ENCODE results near the gene AGPAT3. TPM values are rescaled to one million over a fixed set of nuclear protein-coding genes. Genes with fewer than 3 reads are reported as not detected.
A peak's percentile ranks its signal among the peaks of the same experiment; 100 is the strongest.

Gene AGPAT3
- total RNA-seq, 1 donor from 2014 or later: 43.3 TPM

DNA sequence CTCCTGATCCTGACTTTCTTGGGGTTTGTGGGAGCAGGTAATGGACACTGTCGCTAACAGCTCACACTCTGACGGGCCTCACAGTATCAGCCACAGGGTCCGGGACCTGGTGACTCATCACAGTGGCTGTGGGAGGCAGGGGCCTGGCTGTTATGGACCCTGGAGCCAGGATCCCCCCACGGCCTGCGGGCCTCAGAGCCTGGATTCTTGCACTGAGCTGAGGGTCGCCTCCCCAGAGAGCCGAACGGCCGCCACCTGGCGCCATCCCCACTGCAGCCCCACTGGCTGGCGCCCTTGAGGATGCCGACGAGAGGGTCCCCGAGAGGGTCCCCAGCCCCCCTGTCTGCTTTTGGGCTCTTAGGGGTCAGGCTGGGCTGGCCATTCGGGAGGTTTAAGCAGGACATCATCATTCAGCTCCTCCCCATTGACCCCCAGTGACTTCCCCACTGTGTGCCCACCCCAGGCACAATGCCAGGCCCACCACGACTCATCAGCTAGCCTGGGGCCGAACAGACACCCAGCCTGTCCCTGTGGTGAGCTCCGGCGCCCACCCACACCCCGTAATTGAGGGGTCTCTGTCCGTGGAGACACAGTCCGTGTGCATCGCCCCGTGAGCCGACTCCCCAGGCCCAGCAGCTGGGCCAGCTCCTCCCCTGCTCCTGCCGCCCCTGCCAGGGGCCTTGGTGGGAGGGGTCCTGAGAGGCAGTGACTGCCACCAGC, 116.3 kb downstream of the AGPAT3 start:
- no peak for DNase-seq

DNA sequence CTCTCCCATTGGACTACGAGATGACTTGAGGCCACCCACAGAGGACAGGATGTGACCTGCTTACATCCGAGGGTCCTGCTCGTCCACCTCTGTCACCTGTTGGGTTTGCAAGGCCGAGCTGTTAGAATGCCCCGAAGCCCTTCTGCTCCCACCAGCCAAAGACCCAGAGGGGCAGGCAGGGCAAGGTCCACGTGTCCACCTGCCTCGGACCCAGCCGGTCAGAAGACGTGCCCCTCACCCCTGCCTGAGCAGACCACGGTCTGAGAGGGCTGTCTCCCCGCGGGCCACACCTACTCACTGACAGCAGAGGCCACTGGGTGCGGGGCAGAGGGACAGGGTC, 116.8 kb downstream of the AGPAT3 start:
- no peak for DNase-seq

DNA sequence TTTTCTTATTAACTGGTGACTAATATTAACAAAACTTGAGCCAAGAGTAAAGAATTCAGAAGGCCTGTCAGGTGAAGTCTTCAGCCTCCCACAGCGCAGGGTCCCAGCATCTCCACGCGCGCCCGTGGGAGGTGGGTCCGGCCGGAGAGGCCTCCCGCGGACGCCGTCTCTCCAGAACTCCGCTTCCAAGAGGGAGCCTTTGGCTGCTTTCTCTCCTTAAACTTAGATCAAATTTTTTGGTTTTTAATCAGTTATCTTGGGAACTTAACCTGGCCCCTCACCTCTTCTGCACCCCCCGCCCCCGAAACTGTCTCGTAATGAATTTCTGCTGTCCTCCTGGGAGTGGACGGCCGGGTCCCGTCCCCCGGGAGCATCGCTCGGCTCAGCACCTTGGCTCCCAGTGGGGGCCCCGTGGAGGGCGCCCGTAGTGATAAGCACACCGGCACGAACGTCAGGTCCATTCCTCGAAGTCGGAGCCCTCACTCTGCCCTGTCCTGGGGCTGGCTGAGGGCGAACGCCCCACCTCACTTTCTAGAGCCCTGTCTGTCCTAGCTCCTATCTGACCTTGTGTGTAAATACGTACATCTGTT, 117.6 kb downstream of the AGPAT3 start:
- no peak for DNase-seq

DNA sequence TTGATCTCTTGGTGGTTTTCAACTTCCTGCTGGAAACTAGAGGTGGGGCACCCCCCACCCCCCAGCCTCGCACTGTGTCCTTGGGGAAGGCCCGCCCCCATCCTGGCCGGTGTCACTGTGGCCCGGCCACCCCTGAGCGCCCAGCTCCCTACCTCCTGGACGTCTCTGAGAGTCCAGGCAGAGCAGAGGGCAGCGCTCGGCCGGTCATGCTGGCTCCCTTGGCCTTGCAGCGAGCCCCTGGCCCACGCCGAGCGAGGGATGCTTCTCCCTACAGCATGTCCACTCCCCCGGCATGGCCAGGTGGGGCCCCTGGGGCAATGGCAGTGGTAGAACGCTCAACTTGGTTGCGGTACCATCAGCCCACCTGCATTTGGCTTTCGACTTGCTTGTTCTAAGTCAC, 118.4 kb downstream of the AGPAT3 start:
- DNase-seq: no peak

DNA sequence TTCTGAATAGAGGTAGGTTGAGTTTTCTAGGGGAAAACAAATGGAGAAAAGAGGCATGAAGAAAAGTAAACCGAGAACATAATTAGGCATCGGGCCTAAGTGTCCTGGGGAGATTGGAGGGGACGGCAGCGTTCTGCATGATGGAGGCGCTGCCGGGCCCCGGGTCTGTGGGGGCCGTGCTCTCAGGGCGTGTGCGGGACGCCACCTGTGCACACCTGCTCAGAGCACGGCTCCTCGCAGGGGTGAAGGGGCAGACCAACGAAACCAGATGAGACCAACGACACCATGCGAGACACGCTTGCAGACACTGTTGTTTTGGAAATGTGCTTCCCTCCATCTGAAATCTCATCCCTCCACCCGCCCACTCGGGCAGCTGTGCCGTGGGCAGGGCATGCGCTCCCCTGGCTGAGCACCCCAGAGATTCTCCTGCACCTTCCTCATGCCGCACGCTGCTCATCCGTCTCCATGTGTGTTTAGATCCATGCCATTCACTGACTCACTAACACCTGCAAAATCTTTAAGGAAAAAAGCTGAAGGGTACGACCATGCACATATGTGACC, 118.9 kb downstream of the AGPAT3 start:
- DNase-seq: no peak

DNA sequence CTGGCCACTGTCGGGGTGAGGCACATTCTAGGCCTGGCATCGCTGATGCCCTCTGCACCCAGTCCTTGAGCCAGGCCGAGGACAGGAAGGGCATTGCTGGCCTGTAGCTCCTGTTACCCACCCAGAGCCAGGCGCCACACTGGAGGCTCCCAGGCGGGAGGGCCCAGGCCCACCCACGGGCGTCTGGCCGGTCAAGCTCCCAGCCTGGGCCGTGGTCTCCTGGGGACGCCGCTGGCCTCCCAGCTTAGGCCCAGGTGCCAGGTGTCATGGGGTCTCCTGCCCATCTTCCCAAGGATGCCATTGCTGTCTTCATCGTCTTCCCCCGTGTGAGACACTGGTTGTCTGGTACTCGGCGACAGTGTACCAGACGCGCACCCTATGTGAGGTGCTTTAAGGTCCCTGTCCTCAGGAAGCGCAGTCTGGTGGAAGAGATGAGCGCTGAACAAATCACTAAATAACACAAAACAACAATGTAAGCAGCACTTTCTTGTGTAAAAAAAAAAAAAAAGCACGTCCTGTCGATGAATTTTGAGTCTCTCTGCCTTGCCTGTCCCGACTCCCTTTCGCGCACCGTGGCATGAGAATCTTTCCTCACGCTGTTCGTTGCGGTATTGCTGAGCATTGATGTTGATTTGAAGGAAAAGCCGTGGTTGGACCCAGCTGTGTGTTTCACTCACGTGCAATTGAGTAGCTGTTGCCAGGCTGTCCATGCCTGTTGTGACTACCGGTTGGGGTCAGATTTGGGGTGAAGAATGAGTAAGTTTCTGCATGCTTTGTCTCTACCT, 120.1 kb downstream of the AGPAT3 start:
- peak; percentile 60 for DNase-seq

DNA sequence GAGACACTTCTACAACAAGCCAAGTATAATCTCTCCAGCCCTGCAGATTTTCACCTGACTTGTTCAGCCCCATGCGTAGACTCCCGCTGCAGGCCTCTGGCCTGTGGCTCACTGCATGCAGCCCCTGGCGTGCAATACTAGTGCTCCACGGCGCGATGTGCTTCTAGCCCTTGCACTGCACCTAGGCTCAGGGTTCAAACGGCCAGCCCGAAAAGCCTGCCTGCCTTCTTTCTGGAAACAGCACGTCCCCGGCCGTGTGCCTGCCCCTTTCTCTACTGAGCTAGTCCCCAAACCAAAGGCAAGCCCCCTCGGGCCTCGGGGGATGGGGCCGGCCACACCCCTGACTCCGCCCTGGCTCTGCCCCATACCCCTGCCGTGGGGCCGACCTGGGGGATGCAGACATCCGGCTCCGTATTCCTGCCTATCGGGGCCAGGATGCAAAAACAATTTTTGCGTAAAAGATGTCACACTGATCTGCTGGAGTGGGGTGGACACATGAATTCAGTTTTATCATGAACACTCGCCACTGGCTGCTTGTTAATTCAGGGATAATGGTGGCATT, 120.7 kb downstream of the AGPAT3 start:
- peak; percentile 21 for DNase-seq

DNA sequence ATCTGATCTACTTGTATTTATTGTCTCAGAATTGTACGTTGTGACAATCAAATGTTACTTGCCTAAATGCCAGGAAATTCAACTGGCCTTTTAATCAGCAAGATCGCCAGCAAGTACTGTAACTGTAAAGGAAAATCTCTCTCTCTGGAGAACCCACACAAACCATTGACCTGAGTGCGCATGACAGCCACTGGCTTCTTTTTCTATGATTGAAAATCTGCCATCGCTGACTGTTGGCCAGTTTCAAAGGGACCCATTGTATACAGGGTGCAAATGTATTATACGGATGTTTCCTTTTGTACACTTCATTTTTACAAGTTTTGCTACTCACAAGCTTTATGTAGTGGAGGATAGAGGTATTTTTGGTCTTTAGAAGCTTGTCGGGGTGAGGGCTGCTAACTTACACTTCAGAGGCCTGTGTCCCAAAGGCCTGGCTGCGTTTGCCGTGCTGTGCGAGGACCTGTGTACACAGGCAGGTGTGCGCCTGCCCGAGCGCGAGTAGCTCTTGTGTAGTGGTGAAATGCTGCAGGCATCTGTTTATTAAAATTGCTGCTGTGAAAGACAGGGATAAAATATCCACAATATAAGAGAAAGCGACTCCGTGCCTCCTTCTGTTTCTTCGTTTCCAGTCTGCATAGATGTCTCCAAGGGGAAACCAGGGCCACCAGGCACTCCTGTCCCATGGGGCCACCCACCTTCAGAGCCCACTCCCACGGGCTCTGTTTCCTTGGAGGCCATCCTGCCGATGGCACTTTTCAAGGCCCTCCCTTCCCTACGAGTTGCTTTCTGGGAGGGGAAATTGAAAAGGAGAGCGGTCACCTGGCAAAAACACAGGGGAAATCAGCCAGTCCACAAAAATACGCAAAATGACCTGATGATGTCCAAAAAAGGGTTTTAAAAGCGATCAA, 121.8 kb downstream of the AGPAT3 start:
- no peak for DNase-seq

DNA sequence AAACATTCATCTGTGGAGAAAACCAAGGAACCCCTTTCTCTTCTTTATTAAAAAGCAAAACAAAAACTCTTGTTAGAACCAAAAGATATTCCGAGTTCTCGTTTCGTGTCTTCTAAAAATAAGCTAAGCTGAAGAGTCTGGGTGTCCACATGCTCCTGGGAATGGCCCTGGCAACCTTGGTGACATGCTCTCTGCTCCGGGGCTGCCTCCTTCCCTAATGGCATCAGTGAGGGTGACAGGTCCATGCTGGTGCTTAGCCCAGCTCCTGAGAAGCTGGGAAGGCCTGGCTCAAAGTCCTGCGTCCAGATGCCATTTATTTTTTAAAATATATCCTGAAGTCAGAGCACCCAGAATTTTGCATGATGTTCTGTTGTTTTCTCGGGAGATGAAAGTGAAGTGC, 122.5 kb downstream of the AGPAT3 start:
- no peak for DNase-seq

DNA sequence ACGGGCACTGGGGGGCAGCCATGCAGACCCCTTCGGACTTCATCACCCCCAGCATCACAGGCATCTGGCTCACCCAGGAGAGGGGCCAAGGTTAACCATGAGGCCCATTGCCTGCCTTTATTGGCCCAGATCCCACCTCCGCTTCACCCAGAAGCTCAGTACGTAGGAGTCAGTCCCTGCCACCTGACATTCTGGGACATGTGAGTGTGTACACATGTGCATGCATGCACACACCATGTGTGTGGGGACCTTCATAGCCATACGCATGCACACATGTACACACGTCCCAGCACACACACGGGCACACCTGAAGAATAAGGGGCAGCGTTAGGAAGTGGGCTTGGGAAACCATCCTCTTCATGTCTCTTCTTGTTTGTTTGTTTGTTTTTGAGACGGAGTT, 123.0 kb downstream of the AGPAT3 start:
- DNase-seq: no peak

DNA sequence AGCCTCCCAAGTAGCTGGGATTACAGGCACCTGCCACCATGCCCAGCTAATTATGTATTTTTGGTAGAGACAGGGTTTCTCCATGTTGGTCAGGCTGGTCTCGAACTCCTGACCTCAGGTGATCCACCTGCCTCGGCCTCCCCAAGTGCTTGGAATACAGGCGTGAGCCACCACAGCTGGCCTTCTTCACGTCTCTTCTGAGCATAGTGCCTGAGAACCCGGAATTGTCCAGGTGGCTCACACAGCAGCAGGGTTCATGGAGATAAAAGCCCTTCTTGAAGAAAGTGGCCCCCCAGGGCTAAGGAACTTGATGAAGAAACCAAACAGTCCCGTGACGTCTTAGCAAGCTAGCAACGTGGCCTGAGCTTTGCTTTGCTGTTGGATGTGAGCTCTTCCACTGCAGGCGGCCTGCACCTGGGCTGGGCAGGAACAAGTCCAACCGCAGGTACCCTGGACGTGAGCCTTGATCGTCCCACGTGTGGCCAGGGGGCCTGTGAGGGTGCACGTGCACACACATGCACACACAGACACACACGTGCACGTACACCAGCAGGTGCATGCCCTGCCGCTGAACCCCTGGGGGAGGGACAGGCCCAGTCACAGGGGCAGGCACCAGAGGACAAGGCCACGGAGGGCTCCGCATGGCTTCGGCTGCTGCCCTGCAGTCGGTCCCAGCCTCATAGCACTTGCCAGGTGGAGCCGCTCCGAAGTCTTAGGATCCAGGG, 123.6 kb downstream of the AGPAT3 start:
- DNase-seq: no peak

DNA sequence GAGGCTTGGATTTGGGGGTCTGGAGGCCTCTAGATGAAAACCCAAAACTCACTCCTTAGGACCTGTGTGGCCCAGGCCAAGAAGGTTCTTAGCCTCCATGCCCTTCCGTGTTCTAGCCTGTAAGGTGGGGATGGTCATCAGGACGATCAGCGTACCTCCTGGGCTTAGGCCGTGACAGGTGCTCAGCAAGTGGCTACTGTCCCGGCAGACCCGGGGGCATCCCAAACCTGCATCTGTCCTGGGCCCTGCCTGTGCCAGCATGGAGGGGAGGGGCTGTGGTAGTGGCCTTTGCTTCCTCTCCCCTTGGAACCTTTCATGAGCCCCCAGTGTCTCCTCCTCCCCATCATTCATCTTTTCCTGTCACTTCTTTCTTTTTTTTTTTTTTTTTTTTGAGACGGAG, 124.4 kb downstream of the AGPAT3 start:
- DNase-seq: no peak

DNA sequence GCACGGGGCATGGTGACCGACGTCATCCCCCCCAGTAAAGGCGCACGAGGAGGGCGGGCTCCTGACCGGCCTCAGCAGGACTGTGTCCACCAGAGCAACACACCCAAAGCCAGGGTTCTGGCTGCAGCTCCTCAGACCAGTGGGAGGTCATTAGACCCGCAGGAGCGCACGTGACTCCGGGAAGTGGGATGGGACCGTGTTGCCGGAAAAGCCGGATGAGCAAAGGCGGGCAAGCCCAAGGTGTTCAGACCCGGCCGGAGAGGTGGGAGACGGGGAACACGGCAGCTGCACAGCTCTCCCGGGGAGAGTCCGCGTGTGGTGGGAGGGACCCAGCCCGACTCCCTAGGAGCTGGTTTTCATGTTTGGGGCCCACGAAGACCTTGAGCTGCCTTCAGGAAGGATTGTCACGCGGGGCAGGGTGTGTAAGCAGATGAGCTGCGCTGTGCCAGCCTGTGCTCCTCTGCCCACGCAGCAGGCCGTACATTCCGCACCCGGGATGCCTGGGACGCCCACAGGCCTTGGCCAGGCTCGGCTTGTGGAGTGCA, 126.5 kb downstream of the AGPAT3 start:
- DNase-seq: no peak

DNA sequence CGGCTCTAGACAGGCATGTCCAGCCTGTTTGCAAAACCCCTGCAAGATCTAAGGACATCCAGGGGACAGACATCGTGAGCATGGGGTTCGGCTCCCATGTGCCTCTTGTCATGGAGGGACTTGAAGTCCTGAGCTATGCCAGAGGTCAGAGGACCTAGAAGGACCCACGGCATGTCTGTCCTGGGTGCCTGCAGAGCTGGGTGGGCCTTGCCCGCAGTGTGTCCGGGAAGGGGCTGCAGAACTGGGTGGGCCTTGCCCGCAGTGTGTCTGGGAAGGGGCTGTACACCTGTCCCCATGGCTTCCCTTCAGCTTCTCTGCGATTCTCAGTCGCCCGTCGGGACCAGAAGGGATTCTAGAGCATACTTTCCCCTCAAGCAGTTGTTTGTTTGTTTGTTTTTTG, 127.1 kb downstream of the AGPAT3 start:
- no peak for DNase-seq

DNA sequence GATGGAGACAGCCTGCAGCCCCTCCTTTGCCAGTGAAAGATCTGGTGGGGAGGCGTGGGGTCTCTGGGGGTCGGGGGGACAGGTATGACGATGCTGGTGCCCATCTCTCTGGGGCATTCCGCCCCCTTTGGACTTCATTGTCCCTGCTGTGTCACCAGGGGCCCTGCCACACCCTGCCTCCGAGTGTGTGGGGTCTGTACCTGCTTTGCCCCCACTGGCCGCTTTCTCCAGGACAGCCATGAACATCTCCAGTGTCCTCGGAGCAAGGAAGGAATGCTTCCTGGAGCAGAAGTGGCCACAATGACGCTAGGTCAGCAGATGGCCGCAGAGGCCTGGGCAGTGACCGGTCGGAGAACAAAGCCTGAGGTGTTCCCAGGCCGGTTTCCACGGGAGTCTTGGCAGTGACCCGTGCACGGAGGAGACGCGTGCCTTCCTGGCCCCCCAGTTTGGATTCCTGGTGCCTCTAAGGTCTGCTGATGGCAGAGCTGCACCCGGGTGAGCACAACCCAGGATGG, 128.5 kb downstream of the AGPAT3 start:
- no peak for DNase-seq

DNA sequence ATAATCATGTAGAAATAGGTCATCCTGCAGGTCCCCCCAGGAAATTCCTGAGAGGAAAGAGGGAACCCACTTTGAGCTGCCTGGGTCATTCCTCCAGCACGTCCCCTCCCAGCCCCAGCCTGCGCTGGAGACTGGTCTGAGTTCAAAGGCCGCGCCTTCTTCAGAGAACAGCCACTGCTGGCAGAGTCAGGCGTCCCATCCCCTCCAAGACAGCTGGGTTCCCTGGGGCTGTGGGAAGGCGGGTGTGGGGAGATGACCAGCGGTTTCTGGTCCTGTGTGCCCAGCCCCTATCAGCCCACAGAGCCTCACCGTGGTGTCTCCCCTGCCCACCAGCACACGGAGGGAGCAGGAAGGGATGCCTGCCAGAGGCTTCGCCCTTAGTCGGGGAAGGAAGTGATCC, 129.1 kb downstream of the AGPAT3 start:
- DNase-seq: no peak

DNA sequence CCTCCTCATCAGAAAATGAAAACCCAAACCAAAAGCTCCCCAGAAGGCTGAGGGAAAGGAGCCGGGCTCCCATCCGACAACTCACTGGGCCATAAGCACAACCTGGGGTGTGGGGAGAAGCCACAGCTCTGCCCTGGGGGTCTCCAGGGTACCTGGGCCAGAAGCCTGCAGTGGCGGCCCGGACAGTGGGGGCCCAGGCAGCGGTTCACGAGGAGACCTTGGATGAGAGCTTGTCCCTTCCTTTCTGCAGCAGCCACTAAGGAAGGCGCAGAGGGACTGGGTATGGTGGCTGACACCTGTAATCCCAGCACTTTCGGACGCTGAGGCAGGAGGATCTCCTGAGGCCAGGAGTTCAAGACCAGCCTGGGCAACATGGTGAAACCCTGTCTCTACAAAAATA, 129.6 kb downstream of the AGPAT3 start:
- DNase-seq: no peak

DNA sequence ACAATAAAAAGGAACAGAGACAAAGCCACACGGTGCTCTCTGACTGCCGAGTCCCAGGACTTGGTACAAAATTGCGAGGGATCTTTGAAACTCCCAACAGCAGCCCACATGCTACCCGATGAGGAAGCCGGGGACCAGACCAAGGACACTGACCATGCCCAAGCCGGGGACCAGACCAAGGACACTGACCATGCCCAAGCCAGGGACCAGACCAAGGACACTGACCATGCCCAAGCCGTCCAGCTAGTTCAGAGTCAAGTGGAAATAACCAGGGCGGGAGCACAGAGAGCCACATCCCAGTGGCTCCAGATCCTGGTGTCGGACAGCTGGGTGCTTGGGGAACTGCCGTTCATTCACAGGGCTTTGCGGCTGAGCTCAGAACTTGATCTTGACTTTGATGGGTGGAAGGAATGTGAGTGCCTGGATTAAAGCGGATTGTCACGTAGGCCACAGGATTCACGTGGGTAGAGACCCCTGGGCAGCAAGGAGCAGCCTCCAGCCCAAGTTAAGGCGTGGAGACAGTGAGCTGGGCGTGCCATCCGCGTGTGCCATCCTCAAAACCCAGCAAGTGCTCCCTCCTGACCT, 130.6 kb downstream of the AGPAT3 start:
- DNase-seq: peak; percentile 65

DNA sequence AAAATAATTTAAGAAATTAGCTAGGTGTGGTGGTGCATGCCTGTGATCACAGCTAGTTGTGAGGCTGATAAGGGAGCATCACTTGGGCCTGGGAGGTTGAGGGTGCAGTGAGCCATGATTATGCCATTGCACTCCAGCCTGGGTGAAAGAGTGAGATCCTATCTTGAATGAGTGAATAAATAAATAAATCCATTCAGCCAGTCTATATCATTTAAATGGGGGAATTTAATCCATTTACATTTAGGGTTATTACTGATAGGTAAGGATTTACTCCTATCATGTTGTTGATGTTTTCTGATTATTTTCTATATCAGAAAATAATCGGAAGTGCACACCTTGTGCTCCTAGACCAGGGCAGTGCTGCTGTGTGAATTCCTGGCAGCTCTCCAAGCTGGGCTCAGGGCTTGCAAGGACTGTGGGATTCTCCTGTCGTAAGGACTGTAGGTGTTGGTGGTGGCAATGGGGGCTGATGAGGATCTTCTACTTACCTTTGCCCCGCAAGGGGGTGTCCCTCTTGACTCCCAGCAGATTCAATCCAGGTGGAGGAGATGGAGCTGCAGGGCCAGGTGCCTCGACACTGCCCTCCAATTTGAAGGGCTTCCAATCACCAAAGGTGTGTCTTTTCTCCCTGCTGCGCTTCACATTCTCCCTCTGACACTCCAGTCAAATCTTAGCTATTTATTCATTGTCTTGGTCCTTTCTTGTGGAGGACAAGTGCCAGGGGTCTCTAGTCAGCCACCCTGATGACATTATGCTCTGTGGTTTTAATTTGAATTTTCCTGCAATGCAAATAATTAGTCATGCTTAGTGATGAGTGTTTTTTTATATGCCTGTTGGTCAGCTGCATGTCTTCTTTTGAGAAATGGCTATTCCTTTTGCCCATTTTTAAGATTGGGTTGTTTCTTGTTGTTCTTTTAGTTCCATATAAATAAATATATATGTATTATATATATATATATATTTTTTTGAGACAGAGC, 133.0 kb downstream of the AGPAT3 start:
- no peak for DNase-seq

Measured in tongue (tissue), 2 donors.